ENCODE data around the gene PEPD.

GRCh38 chr19:33467851-33468250, 53.7 kb downstream of the PEPD start:
- TF ChIP-seq, protein P1, sequence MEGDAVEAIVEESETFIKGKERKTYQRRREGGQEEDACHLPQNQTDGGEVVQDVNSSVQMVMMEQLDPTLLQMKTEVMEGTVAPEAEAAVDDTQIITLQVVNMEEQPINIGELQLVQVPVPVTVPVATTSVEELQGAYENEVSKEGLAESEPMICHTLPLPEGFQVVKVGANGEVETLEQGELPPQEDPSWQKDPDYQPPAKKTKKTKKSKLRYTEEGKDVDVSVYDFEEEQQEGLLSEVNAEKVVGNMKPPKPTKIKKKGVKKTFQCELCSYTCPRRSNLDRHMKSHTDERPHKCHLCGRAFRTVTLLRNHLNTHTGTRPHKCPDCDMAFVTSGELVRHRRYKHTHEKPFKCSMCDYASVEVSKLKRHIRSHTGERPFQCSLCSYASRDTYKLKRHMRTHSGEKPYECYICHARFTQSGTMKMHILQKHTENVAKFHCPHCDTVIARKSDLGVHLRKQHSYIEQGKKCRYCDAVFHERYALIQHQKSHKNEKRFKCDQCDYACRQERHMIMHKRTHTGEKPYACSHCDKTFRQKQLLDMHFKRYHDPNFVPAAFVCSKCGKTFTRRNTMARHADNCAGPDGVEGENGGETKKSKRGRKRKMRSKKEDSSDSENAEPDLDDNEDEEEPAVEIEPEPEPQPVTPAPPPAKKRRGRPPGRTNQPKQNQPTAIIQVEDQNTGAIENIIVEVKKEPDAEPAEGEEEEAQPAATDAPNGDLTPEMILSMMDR (IDR thresholded peaks at IDR 0.05) = no peak
- TF ChIP-seq POLR2AphosphoS5 (IDR thresholded peaks at IDR 0.05) = no peak
- no peak for TF ChIP-seq POLR2A (IDR thresholded peaks at IDR 0.05)
